ENCODE data around the gene AOPEP. TPM values are rescaled to one million over a fixed set of nuclear protein-coding genes. Genes with fewer than 3 reads are reported as not detected.
A peak's percentile ranks its signal among the peaks of the same experiment; 100 is the strongest.
"Not testable (repeated sequence)": the region's sequence is repeated elsewhere in the genome, so short reads cannot be mapped to it uniquely, and the experiment has no call there.

The AOPEP gene
- total RNA-seq, 2 donors from 2014 or later = 11.7 to 27.3 TPM

- peak overlapping the region; percentile 69 to 72 for H3K27ac Mint-ChIP-seq
- DNase-seq (ENCODE audit: low spot score); H3K9me3 Mint-ChIP-seq; H3K36me3 Mint-ChIP-seq; H3K27me3 Mint-ChIP-seq: not testable (repeated sequence)
- H3K4me1 Mint-ChIP-seq (ENCODE audit: low read depth in 2 of 2) = peaks cover 16 to 24% of the 10 kb centered on the region in 2 donors
- H3K4me3 Mint-ChIP-seq = peak overlapping the region; percentile 70
- peak; percentile 81 to 91 for ATAC-seq
Measured at GRCh38 chr9:94878804-94879203, 152.3 kb downstream of the AOPEP start.

GRCh38 chr9:94879230-94879629 is 152.7 kb downstream of the AOPEP start:
- no peaks in the 10 kb centered on the region for H3K27me3 Mint-ChIP-seq
- no peaks in the 10 kb centered on the region for H3K9me3 Mint-ChIP-seq
- peak overlapping the region; percentile 70 for H3K4me3 Mint-ChIP-seq
- ATAC-seq (no peak), DNase-seq (ENCODE audit: low spot score) (no peak)
- peak overlapping the region; percentile 69 to 72 for H3K27ac Mint-ChIP-seq
- peaks cover 16 to 24% of the 10 kb centered on the region in 2 donors for H3K4me1 Mint-ChIP-seq (ENCODE audit: low read depth in 2 of 2)
- H3K36me3 Mint-ChIP-seq = no peaks in the 10 kb centered on the region

DNA sequence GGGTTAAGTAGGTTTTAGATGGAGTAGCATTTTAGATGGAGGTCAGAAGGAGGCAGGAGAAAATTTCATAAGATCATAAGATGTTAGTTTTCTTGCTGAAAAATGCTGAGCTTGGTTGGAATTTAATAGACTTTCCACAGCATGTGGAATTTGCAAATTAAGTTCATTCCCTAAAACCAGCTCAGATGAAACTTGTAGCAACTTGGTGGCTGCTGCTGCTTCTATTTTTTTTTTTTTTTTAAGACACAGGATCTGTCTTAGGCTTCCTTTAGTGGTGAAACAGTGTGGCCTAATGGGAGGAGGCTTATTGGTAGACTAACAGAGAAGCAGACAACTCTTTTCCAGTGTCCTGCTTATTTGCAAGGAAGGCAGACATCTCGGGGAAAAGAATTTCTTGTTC is 154.5 kb downstream of the AOPEP start:
- ATAC-seq (no peak), DNase-seq (ENCODE audit: low spot score) (no peak)
- Mint-ChIP-seq H3K4me3 (no peak overlapping the region), H3K9me3 (no peaks in the 10 kb centered on the region), H3K27ac (no peak overlapping the region), H3K36me3 (no peaks in the 10 kb centered on the region), H3K27me3 (no peaks in the 10 kb centered on the region), H3K4me1 (ENCODE audit: low read depth in 2 of 2) (peaks cover 18 to 24% of the 10 kb centered on the region in 2 donors)

DNA sequence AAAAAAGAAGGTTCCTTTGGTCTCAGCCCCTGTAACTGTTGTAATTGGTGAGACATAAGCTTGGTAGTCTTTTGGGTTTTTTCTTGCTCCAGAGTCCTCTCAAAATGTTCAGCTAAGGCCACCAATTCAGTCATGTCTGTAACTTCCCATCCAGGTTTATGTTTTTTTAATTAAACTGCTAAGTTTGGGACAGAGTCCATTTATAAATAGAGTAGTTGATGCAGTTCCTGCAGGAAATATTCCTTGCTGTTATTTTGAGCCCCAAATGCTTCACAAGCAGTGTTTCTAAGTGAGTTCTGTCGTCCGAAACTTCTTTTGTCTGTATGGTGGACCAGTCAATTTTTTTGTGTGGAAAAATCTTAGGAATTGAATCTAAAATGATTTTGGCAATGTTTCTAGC is 155.0 kb downstream of the AOPEP start:
- Mint-ChIP-seq H3K9me3 (no peaks in the 10 kb centered on the region), H3K27ac (no peak overlapping the region), H3K4me1 (ENCODE audit: low read depth in 2 of 2) (peaks cover 18 to 24% of the 10 kb centered on the region in 2 donors), H3K36me3 (no peaks in the 10 kb centered on the region), H3K27me3 (no peaks in the 10 kb centered on the region), H3K4me3 (no peak overlapping the region)
- ATAC-seq (no peak), DNase-seq (ENCODE audit: low spot score) (no peak)

DNA sequence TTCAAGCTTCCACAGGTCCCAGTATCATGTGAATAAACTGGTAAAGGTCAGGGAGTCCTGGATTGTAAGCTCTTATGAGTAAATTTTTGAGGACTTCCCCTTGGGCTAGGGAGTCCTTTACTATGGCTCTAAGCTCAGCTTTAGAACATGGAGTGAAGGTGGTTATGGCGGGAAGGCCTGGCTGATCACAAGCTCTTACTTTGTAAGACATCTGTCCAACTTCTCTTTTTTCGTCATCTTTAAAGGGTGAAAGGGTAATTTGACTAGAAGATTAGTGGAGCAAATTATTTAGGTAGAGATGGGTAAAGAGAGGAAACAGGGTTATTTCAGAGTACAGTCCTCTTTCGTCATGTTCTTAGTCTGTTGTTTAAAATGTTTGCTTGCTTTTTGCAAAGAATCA is 155.4 kb downstream of the AOPEP start:
- Mint-ChIP-seq H3K4me1 (ENCODE audit: low read depth in 2 of 2) (peaks cover 18 to 24% of the 10 kb centered on the region in 2 donors), H3K27me3 (no peaks in the 10 kb centered on the region), H3K27ac (no peak overlapping the region), H3K36me3 (no peaks in the 10 kb centered on the region), H3K4me3 (no peak overlapping the region), H3K9me3 (no peaks in the 10 kb centered on the region)
- ATAC-seq (no peak), DNase-seq (ENCODE audit: low spot score) (no peak)

DNA sequence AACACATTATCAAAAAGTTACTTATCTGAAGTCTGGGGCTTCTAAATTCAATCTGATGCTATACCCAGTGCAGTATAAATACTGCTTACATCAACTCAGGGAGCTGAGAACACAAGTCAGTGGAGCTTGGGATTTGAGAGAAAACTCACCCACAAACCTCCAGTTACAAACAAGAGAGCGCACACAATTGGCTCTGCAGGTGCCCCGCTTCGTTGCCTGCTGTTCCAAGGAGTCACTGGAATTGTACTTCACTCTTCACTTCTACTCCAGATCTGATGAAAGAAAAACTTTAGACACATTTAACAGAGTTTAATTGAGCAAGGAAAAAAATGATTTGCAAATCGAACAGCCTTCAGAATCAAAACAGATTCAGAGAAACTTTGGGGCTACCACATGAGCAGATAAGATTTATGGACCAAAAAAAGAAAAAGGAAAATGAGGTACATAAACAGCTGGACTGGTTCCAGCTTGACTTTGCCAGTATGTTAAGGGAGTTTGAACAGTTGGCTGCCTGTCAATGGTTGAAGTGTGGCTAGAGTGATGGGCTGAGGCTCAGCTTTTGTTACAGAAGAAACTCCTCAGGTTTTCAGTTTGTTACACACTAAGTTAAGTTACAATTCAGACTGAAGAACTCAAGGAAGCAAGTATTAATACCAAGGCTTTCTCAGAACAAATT is 156.6 kb downstream of the AOPEP start:
- no peaks in the 10 kb centered on the region for H3K9me3 Mint-ChIP-seq
- H3K36me3 Mint-ChIP-seq = no peaks in the 10 kb centered on the region
- DNase-seq (ENCODE audit: low spot score) (no peak), ATAC-seq (no peak)
- peaks cover 19 to 20% of the 10 kb centered on the region in 2 donors for H3K4me1 Mint-ChIP-seq (ENCODE audit: low read depth in 2 of 2)
- H3K27me3 Mint-ChIP-seq = no peaks in the 10 kb centered on the region
- H3K4me3 Mint-ChIP-seq = no peak overlapping the region
- H3K27ac Mint-ChIP-seq = no peak overlapping the region

DNA sequence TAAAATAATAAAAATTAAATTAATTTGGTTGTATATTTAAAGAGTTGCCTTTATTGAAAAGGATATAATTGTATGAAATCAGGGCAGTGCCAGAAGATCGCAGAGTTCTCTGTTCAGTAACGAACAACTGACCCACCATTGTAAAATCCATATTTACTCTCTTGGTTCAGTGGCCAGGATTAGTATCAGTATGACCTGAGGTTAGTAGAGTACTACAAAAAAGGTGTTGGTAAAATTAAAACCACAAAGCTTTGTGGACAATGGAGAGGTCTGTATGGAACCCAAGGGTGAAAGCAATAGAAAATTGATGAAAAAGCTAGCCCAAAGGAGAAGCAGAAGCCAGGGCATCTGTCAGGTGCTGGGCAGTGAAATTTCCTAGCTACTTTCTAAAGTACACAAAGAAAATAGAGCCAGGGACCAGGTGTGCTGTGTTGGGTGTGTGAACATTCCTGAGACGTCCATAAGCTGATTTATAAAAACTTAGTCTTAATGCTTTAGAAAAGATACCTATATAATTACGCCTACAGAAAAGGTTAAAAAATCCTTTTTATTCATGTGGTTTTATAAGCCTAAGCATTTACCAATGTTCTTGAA is 159.5 kb downstream of the AOPEP start:
- no peak overlapping the region for H3K27ac Mint-ChIP-seq
- H3K36me3 Mint-ChIP-seq = peaks cover 8% of the 10 kb centered on the region
- no peaks in the 10 kb centered on the region for H3K27me3 Mint-ChIP-seq
- ATAC-seq (no peak), DNase-seq (ENCODE audit: low spot score) (no peak)
- no peaks in the 10 kb centered on the region for H3K9me3 Mint-ChIP-seq
- no peak overlapping the region for H3K4me3 Mint-ChIP-seq
- H3K4me1 Mint-ChIP-seq (ENCODE audit: low read depth in 2 of 2) = peaks cover under 1 to 8% of the 10 kb centered on the region in 2 donors

DNA sequence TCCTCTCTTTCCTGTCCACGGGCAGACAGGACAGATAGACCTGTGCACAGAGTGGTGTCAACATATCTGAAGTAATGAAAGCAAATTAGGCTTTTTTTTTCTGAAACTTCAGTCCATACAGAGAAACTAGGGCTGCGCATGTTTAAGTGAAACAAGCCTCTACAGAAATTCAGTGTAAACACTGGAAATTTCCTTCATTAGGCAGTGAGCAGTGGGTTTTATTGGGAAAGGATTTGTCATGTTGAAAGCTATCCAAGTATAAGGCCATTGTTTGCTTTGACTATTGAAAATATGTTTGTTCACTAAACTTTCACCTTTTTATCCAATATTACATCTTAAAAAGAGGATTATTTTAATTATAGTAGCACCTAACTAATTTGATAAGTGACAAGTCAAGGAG is 161.2 kb downstream of the AOPEP start:
- Mint-ChIP-seq H3K27me3 (no peaks in the 10 kb centered on the region), H3K9me3 (peaks cover 4% of the 10 kb centered on the region), H3K4me3 (no peak overlapping the region), H3K27ac (no peak overlapping the region), H3K4me1 (ENCODE audit: low read depth in 2 of 2) (peaks cover 0 to 8% of the 10 kb centered on the region in 2 donors), H3K36me3 (peaks cover 23% of the 10 kb centered on the region)
- no peak for ATAC-seq
- DNase-seq (ENCODE audit: low spot score) = no peak

- ATAC-seq (no peak), DNase-seq (ENCODE audit: low spot score) (no peak)
- peaks cover 4% of the 10 kb centered on the region for H3K9me3 Mint-ChIP-seq
- peaks cover 23% of the 10 kb centered on the region for H3K36me3 Mint-ChIP-seq
- no peak overlapping the region for H3K4me3 Mint-ChIP-seq
- no peaks in the 10 kb centered on the region for H3K27me3 Mint-ChIP-seq
- no peak overlapping the region for H3K27ac Mint-ChIP-seq
- peaks cover under 1 to 8% of the 10 kb centered on the region in 2 donors for H3K4me1 Mint-ChIP-seq (ENCODE audit: low read depth in 2 of 2)
Measured at GRCh38 chr9:94888775-94889174, 162.3 kb downstream of the AOPEP start.

- H3K4me1 Mint-ChIP-seq (ENCODE audit: low read depth in 2 of 2) = peaks cover 6 to 8% of the 10 kb centered on the region in 2 donors
- DNase-seq (ENCODE audit: low spot score) (no peak), ATAC-seq (no peak)
- peaks cover 23% of the 10 kb centered on the region for H3K36me3 Mint-ChIP-seq
- H3K9me3 Mint-ChIP-seq = peaks cover 4% of the 10 kb centered on the region
- H3K27me3 Mint-ChIP-seq = no peaks in the 10 kb centered on the region
- no peak overlapping the region for H3K27ac Mint-ChIP-seq
- no peak overlapping the region for H3K4me3 Mint-ChIP-seq
Measured at GRCh38 chr9:94889628-94890027, 163.1 kb downstream of the AOPEP start.

DNA sequence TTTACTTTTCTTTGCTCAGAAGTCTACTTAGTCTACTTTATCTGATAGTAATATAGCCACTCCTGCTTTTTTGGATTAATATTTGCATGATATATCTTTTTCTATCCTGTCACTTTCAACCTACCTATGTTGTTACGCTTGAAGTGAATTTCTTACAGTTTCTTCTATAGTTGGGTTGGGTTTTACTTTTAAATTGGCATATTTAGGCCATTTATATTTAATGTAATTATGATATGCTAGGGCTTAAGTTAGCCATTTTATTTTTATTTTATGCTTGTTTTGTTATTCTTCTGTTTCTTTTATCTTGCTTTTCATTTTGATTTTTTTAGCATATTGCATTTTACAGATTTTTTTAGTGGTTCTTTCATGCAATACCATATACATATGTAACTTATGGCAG is 164.7 kb downstream of the AOPEP start:
- Mint-ChIP-seq H3K27ac (no peak overlapping the region), H3K27me3 (no peaks in the 10 kb centered on the region), H3K4me3 (no peak overlapping the region), H3K9me3 (peaks cover 4% of the 10 kb centered on the region), H3K4me1 (ENCODE audit: low read depth in 2 of 2) (peaks cover 6% of the 10 kb centered on the region in 2 donors), H3K36me3 (peaks cover 23% of the 10 kb centered on the region)
- DNase-seq (ENCODE audit: low spot score) = no peak
- no peak for ATAC-seq

DNA sequence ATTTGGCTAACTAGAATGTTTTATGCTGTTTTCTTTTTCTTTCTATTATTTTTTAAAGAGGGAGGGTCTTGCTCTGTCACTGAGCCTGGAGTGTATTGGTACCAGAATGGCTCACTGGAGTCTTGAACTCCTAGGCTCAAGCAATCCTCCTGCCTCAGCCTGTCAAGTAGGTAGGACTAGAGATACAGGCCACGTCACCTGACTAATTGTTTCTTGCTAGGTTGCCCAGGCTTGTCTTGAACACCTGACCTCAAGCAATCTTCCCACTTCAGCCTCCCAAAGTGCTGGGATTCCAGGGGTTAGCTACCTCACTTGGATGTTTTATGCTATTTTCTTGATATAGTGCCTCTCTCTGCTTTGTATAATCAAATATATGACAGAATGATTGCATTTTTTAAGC is 166.2 kb downstream of the AOPEP start:
- Mint-ChIP-seq H3K9me3 (peaks cover 4% of the 10 kb centered on the region), H3K27me3 (no peaks in the 10 kb centered on the region), H3K4me3 (no peak overlapping the region), H3K36me3 (peaks cover 23% of the 10 kb centered on the region), H3K27ac (no peak overlapping the region), H3K4me1 (ENCODE audit: low read depth in 2 of 2) (peaks cover 6% of the 10 kb centered on the region in 2 donors)
- DNase-seq (ENCODE audit: low spot score) = no peak
- no peak for ATAC-seq

DNA sequence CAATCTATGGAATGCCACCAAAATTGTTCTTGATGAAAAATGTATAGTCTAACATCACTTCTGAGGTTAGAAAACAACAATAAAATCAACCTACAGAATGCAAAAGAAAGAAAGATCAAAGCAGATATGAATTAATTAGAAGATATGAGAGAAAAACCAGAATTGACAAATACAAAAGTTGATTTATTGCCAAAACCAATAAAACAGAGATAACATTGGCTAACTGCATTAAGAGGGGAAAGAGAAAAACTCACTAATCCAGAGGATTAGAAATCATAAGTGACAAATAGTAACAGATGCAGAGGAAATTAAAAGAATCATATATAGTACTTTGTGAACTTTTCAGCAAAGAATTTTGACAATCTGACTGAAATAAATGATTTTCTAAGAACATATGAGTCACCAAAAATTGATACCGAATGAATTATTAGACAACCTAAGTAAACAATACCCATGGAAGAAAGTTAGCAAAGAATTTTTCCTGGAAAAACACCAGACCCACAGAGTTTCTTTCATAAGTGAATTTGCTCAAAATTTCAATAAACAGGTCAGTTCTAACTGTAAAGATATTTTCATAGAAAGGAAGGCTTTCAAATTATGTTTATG is 167.7 kb downstream of the AOPEP start:
- H3K4me1 Mint-ChIP-seq (ENCODE audit: low read depth in 2 of 2) = peaks cover 0 to 6% of the 10 kb centered on the region in 2 donors
- H3K36me3 Mint-ChIP-seq = peaks cover 23% of the 10 kb centered on the region
- no peak overlapping the region for H3K4me3 Mint-ChIP-seq
- DNase-seq (ENCODE audit: low spot score) (no peak), ATAC-seq (no peak)
- no peaks in the 10 kb centered on the region for H3K27me3 Mint-ChIP-seq
- H3K27ac Mint-ChIP-seq = no peak overlapping the region
- H3K9me3 Mint-ChIP-seq = peaks cover 4% of the 10 kb centered on the region

DNA sequence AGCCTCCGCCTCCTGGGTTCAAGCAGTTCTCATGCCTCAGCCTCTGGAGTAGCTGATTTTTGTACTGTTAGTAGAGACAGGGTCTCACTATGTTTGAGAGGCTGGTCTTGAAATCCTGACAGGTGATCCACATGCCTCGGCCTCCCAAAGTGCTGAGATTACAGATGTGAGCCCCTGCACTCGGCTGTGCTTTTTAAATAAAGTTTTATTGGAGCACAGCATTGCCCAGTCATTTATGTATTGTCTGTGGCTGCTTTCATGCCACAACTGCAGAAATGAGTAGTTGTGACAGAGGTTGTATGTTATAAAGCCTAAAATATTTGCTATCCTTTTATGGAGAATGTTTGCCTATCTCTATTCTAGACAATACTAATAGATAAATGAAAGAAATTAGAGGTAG is 169.2 kb downstream of the AOPEP start:
- ATAC-seq = peak in 1 of 2 donors; percentile 48
- peaks cover 3 to 11% of the 10 kb centered on the region in 2 donors for H3K4me1 Mint-ChIP-seq (ENCODE audit: low read depth in 2 of 2)
- H3K27me3 Mint-ChIP-seq = no peaks in the 10 kb centered on the region
- no peak overlapping the region for H3K4me3 Mint-ChIP-seq
- H3K9me3 Mint-ChIP-seq = peaks cover 4% of the 10 kb centered on the region
- no peak overlapping the region for H3K27ac Mint-ChIP-seq
- no peak for DNase-seq (ENCODE audit: low spot score)
- peaks cover 18% of the 10 kb centered on the region for H3K36me3 Mint-ChIP-seq

Data from natural killer cell treated with Interleukin-12 subunit alpha and Interleukin-12 subunit beta and Interleukin-15 and Interleukin-18, amount 100 ng/mL, for 72 hours (primary cell).